ENCODE measurements around the gene MEGF11.
"Not testable (repeated sequence)": the region's sequence is repeated elsewhere in the genome, so short reads cannot be mapped to it uniquely, and the experiment has no call there.

The MEGF11 gene

DNA sequence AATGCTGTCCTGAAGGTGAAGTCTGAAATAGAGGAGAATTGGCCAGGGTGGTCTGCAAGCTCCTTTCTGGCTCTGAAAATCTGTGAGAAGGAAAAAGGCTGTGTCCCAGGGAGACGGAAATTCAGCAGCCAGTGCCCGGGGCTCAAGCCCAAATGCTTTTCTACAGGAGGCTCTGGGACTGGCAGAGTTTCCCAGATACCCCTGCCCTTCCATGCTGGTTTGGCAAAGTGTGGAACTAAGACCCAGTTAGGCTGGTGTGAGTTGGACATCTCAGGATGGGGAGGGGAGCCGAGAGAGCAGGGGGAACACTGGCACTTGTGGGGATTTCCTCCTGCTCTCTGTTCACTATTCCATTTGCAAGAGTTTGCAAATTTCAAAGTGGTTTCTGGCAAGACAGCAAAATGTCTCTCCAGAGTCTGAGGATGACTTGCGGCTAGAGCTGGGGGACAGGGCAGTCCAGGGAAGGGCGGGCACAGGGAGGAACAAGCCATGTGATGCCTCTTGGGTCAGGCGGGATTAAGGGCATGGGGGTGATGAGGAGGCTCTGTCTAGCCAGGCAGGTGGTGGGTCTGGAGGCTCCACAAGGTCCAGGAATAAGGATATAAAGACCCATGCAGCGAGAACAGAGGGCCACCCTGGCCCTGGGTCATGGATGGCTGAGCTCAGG is 231.9 kb downstream of the MEGF11 start:
- DNase-seq, result no peak

DNA sequence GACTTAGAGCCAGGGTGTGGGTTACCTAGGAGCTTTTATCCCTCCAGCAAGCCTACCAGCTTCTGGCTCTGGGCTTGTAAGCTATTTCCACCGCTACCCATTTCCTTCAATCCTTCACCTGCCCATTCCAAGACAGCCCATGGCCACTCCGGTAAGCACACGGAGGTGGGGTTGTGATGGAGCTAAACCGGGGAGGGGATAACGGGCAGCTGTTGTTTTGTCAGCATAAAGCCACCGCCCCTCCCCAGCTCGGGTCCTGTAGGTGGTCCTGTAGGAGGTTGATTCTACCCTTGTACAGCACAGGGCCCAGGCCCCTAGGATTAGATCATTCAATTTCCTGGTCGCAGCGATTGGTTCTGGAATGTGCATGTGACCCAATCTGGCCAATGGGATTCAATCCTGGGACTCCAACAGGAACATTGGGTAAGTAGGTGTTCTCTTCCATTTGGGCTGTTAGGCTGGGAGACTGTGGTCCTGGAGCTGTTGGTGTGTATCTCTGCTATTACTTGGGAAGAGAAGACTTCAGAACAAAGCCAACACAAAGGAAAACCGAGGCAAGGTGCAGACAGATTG is 233.6 kb downstream of the MEGF11 start:
- no peak for DNase-seq

DNA sequence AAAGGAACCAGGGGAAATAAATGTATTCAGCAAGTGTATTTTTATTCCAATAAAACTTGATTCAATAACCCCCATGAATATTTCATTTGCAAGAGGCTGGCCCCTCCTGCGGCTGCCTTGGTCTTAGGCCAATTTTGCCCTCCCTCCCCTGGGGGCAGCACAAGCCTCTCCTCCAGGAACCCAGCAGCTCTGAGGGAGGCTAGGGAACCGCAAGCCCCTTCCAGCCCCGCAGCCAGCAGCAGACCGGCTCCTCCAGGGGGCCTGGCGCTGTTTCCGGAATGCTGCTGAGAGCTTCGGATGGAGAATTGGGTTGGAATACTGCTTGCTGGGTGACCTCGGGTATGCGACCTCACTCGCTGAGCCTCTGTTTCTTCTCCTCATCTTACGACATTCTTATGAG is 234.2 kb downstream of the MEGF11 start:
- DNase-seq, result no peak

- no peak for DNase-seq
Observed at GRCh38 chr15:66018488-66018797, 235.1 kb downstream of the MEGF11 start.

GRCh38 chr15:66017792-66018487 is 235.6 kb downstream of the MEGF11 start:
- no peak for DNase-seq

DNA sequence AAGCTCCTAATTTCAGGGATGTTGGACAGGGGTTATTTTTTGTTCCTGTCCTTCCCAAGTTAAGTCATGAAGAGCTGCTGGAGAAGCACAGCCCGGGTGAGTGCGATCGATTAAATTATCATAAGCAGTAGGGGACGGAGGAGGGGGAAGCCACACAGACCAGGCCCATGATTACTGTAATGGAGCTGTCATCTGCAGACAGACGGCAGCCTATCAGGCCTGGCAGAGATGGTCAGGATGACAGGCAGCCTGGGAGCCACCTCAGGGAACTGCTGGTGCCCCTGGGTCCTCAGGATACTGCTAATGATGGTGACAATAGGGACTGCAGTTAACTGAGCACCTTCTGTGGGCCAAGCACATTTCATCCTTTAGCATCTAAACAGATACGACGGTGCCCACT is 236.6 kb downstream of the MEGF11 start:
- no peak for DNase-seq

- DNase-seq, result no peak
Observed at GRCh38 chr15:66016199-66016598, 237.4 kb downstream of the MEGF11 start.

GRCh38 chr15:66014635-66015182 is 238.8 kb downstream of the MEGF11 start:
- DNase-seq, result no peak

- DNase-seq, result no peak
Observed at GRCh38 chr15:66014022-66014421, 239.5 kb downstream of the MEGF11 start.

- no peak for DNase-seq
Observed at GRCh38 chr15:66008940-66009562, 244.5 kb downstream of the MEGF11 start.

DNA sequence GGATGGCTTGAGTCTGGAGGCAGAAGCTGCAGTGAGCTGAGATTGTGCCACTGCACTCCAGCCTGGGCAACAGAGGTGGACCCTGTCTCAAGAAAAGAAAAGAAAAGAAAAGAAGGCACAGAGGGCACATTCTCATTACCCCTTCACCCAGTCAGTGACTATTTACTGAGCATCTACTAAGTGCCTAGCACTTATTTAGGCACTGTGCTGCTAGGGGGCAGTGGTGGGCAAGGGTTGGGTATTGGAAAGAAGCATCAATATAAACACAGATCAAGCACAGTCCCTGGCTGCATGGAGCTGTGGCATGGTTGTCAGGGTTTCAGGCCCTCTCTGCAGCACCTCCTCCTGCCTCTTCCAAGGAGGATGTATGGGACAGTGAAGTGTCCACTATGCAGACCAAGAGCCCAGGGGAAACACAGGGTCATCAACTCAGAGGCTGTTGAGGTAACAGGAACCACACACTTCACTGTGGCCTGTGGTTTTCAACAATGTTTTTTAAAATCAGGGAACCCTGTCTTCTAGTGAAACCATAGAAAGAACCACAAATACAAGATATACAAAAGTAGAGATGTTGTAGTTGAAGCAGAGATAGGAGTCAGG is 245.8 kb downstream of the MEGF11 start:
- DNase-seq, result no peak

- DNase-seq, result no peak
Observed at GRCh38 chr15:66006986-66007385, 246.6 kb downstream of the MEGF11 start.

DNA sequence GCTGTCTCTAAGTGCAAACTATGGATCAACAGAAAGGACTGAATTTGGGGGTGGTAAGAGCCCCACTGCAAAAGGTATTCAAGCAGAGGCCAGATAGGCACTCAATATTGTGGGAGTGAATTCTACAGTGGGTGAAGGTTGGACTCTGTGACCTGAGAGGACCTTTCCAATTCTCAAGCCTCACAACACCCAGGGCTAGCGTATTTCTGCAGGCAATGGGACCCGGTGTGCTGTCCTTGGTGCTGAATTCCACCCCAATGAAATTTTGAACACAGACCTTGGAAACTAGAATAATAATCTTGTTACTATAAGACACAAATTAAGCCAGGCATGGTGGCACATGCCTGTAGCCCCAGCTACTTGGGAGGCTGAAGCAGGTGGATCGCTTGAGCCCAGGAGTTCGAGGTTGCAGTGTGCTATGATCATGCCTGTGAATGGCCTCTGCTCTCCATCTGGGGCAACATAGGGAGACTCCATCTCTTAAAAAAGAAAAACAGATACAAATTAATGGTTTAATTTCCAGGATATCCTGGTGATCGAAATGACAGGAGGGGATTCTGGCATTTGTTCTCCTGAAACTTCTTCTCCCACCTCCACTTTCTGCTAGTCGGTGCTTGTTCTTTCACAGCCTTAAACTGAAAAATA is 248.8 kb downstream of the MEGF11 start:
- DNase-seq, result no peak

GRCh38 chr15:66003129-66003528 is 250.4 kb downstream of the MEGF11 start:
- DNase-seq, result not testable (repeated sequence)

DNA sequence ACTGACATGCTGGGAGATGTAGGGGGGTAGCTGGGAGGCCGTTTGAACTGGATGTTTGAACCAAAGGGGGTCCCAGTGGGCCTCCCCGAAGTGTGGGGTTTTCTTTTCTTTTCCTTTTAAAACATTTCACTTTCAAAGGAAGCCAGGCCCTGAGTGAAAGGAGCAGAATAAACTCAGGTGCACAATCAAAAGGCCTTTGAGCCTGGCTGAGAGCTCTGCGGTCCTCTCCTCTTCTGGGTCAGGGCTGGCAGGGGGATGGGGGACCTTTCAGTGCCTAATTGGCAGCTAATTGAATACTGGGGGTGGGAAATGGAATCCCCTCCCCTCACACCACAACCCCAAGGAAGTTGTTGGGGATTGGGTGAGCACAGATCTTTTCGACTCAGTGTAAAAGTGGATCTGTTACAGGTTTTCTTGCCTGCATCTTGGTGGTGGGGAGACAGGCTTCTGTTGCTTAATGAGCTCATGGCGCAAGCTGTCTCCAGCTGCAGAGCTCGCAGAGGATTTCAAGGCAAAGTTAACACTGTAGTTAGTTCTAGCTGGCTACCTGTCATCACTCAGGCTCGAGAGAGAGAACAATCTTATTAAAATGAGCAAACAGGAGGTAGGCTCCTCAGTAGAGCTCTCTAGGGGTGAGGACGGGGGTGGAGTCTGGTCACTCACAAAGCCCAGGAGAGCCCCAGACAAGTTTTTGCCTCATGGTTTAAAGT is 251.7 kb downstream of the MEGF11 start:
- DNase-seq, result no peak

DNA sequence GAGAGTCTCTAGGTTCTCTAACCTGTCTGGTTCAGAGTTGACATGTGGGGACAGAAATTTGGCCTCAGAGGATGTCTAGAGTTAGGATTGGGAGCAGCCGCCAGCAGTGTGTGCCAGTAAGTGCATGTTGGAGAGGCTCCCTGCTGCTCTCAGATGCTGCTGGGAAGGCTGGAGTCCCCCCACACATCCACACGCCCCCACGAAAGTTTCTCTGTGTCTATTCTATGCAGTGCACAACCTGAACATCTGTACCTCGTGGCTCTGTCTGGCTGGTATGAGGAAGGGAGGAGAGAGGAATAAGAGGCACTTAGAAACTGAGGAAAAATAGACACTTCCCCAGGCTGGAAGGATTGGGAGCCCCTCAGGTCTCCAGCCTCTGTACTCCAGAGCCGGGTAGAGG is 252.5 kb downstream of the MEGF11 start:
- no peak for DNase-seq

GRCh38 chr15:65998486-65998885 is 255.1 kb downstream of the MEGF11 start:
- DNase-seq, result no peak

- no peak for DNase-seq
Observed at GRCh38 chr15:65996901-65997300, 256.6 kb downstream of the MEGF11 start.

DNA sequence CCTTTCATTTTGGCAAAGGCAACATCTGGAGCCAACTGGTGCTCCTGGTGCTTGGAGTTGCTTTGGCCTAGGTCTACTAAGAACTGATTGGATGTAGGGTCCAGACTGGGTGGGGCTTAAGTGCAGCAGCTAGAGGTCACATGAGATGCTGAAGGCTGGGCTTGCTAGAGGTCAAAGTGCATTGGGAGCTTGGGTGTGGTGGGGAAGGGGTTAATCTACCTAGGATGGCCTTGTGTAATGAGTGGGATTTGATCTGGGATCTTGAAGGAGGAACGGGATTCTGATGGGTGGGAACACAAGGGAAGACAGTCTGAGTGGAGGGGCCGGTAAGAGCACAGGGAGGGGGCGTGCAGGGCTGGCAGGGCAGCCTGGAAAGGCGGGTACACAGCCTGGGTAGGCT is 258.7 kb downstream of the MEGF11 start:
- DNase-seq, result no peak

- no peak for DNase-seq
Observed at GRCh38 chr15:65993762-65994161, 259.8 kb downstream of the MEGF11 start.

GRCh38 chr15:65993236-65993635 is 260.3 kb downstream of the MEGF11 start:
- no peak for DNase-seq
